GM19467 (cell line): ENCODE results near the gene APCDD1L.
"Not testable (repeated sequence)": the region's sequence is repeated elsewhere in the genome, so short reads cannot be mapped to it uniquely, and the experiment has no call there.

Source experiments
- ATAC-seq: cut with Tn5 transposase; IDR thresholded peaks from one replicate; pipeline ENCODE4 v1.9.1; 2021; ENCODE audit warnings: mild to moderate bottlenecking, moderate library complexity; ENCODE audit not compliant: unreplicated experiment

Gene APCDD1L

GRCh38 chr20:58518387-58518786 lies 3.2 kb upstream of the APCDD1L start:
- no peak for ATAC-seq

DNA sequence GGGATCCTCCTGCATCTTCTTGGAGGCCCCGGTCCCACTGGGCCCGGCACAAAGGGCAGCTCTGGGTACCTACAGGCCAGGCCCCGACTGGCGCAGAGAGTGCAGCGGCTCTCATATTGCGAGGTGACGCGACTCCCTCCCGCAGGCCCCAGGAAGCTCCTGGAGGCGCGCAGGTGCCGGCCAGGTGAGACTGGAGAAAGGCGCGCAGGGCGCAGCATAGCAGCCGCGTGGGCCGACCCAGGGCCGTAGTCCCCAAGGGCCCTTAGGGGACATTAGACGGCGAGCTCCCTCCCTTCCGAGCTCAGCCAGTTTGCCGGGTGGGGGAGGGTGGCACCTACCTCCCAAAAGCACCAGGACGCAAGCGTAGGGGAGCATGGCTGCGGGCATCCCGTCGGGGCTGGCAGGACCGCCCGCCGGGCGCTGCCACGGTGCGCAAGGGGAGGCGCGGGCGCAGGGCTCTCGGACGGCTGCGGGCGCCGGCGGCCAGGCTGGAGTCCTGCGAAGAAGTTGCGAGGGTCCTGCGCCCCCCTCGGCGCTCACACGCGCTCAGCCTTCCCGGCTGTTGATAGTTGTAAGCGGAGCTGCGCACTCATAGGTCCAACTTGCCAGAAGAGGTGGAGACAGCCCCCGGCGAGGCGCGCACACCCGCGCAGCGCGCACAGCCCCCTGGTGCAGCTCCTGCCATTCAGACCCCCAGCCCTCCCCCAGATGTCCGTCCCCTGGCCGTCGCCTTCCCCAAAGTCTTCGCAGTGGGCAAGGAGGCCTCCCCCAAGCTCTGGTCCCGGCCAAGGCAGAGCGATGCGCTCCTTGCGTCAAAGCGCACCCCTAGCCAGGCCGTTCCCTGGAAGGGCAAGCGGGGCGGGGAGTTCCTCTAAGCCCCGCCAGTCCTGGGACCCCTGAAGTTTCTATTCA lies 622 bp downstream of the APCDD1L start:
- ATAC-seq: no peak

- no peak for ATAC-seq
Observed at GRCh38 chr20:58513580-58514285, 1.5 kb downstream of the APCDD1L start.

DNA sequence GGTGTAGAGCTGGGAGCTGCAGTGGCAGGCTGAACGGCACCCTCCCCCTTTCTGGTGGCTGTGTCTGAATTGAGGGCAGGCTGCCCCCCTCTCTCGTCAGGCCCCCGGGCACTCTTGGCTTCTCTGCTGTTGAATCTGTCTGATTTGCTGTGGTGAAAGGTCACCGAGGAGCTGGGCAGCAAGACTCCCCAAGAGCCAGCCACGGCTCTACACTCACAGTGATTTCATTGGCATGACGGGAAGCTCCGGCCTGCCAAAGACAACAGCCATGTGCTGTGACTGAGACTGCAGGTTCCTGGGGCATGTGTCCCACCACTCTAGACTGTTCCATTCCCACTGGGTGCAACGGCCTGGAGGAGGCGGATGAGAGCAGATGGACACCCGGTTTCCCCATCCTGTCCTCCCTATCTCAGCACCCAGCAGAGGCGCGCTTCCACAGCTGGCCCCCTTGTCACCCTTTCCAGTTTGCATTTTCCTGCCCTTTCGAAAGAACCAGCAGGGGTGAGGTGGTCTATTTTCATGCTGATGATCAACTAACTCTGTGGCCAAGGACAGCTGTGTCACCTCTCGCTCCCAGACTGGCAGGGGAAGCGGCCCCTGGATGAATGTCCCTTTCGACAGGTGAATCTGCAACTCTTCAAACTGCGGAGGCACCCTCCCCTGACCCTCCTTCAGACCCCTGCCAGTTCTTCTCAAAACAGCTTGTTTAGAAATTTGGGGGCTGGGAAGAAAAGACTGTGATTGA lies 2.2 kb downstream of the APCDD1L start:
- ATAC-seq: no peak

- ATAC-seq: no peak
Observed at GRCh38 chr20:58511861-58512260, 3.3 kb downstream of the APCDD1L start.

- no peak for ATAC-seq
Observed at GRCh38 chr20:58511364-58511763, 3.8 kb downstream of the APCDD1L start.

DNA sequence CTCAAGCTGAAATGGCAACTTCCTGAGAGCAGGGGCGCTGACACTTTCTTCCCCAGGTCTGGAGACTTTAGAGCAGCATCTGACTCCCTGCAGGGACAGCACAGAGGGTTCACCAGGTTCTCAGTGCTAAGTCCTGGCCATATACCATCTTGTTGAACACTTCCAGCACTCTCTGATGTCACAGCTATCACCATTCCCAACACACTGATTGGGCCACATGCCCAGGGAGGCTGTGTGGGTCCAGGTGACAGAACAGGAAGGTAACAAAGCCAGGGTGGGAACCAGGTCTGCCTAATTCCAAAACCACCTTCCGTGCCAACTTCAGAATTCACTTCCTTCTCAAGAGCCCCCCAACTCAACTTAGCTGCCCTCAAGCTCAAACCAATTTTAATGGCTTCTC lies 4.3 kb downstream of the APCDD1L start:
- no peak for ATAC-seq

DNA sequence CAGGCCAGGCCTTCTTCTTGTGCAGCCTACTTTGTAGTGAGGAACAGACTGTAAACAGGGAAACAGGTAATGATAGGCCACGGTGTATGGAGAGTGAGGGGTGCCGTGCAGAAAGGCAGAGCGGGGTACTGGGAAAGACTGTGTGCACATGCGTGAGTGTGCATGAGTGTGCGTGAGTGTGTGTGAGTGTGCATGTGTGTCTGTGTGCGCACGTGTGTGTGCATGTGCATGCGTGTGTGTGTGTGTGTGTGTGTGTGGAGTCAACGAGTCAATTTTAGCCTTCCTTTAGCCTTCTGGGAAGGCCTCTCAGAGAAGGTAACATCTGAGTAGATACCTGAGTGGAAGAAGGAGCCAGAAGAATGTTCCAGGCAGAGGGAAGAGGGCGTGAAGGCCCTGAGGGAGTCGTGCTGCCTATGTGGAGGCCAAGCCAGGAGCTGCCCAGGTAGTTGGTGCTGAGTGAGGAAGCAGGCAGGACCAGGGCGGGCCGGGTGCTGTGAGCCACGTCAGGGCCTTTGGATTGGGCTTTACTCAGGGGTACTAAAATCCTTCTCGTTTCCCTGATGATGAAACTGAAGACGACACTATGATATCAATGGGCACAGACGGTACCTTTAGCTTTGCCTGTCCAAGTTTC lies 6.3 kb downstream of the APCDD1L start:
- no peak for ATAC-seq

- not testable (repeated sequence) for ATAC-seq
Observed at GRCh38 chr20:58506999-58507398, 8.2 kb downstream of the APCDD1L start.

- ATAC-seq: no peak
Observed at GRCh38 chr20:58504566-58504965, 10.6 kb downstream of the APCDD1L start.

- no peak for ATAC-seq
Observed at GRCh38 chr20:58503668-58504067, 11.5 kb downstream of the APCDD1L start.

DNA sequence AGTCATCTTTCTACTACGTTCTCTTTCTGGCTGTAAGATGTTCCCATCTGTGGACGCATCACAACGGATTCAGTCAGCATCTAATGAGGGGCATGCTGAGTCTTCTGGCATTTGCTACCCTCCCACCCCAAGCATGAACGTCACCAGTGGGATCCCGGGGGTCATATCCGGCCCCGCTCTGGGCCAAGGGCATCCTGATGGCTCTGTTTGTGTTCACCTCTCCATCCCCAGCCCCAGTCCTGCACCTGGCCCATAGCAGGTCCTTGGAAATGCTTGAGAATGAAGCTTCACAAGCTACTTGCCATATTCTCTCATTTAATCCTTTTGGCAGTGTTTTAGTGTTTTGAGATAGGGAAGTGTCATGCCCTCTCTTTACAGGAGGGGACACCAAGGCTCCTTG lies 14.9 kb downstream of the APCDD1L start:
- ATAC-seq: no peak

- no peak for ATAC-seq
Observed at GRCh38 chr20:58498470-58499068, 16.6 kb downstream of the APCDD1L start.

DNA sequence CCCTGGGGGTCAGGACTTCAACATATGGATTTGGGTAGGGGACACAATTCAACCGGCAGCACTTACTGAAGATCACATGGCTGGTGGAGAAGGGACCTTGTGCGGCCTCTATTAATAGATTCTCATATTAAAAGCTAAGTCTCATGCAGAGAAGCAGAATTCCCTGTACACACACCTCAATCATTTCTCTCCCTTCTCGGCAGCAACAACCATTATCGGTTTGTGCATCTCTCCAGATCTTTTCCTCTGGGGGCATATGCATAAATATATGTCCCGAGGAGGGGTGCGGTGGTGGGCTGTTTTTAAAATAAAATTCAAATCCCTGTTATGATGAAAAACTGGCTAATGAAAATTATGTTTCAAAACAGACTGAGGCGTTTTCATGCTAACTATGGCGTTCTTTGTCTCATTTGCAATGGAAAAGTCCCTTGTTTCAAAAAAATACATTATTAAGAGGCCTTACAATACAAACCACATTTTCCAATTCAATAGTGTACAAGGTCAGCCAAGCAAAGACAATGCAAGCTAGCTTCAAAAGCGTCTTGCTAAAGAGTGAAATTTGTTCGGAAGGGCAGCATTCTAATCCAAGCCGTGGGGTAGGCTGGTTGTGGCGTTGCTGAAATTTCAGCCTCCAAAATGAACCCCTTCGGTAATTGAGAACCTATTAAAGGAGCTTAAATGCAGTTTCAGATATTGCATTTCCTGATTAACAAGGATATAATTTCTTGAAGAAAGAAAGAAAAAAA lies 17.3 kb downstream of the APCDD1L start:
- ATAC-seq: no peak

DNA sequence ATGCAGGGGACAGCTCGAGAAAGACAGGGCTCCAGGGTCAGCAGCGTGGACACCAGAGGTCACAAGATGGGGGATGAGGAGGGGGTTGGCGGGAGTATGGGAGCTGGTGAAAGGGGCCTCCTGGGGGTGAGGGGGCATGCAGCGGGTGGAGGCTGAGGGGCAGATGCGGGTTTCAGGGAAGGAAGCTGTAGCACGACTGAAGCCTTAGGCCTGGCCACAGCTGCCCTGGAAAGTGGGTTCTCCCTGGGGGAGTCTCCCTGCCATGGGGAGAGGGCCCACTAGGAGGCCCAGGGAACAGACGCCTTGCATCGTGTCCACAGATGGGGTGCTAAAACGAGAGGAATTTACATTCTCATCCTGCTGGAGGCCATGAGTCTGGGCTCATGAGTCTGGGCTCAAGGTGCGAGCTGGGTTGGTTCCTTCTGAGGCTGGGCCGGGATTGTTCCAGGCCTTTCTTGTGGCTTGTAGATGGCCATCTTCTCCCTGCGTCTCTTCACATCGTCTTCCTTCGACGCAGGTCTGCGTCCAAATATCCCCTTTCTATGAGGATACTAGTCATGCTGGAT lies 18.0 kb downstream of the APCDD1L start:
- no peak for ATAC-seq

DNA sequence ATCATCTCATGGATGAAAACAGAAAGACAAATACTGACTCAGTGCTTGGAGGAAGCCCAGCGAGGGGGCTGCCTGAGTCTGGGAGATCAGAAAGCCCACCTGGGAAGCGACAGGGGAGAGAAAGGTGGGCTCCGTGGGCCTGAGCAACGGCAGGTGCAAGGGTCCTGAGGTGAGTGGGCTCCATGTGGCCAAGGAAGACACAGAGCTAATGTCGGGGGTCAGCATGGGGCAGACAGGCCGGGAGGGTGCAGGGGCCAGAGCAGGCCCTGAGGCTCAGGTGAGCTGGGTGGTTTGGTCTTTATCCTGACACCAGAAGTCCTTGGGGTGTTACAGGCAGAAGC lies 18.8 kb downstream of the APCDD1L start:
- no peak for ATAC-seq

- no peak for ATAC-seq
Observed at GRCh38 chr20:58495623-58496428, 19.4 kb downstream of the APCDD1L start.

DNA sequence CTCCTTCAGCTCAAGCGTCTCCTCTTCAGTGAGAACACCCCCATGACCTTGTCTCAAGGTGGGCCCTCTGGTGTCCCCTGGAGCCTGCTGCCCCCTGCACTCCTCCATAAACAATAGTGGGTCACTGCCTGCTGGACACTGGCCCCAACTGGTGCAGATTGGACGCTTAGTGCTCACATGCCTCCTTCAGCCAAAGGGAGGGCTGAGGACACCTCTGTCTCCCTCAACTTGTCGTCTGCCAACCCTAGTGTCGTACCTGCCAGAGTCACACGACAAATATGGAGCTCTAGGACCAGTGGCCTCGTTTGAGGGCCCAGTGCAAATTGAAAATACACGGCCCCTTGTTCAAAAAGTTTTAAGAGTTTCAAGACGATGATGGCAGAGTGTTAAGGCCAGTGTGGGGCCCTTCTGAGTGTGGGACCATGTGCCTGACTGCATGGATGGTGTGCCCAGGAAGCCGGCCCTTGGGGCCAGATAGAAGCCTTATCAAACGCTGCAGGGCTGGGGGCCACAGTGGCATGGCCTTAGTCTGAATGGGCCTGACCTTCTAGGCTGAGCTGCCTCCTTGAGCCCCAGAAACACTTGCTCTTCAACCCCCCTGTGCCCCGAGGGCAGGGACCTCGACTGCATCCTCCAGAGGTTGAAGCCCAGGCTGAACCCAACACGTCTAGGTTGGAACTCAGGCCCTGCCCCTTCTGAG lies 20.1 kb downstream of the APCDD1L start:
- ATAC-seq: no peak
